K562 (cell line): Measurements from ENCODE around the gene DCTN2. TPM values are rescaled to one million over a fixed set of nuclear protein-coding genes. Genes with fewer than 3 reads are reported as not detected.
A peak's percentile ranks its signal among the peaks of the same experiment; 100 is the strongest.

Experiments used
- BRD4 ChIP-seq: fragments of 200-600 bp; sonication (generic); IDR thresholded peaks from 2 replicates; pipeline ENCODE4 v1.6.1; 2017; ENCODE audit warnings: inconsistent platforms
- BRD9 ChIP-seq: fragments of 450-650 bp; IDR thresholded peaks from 2 replicates; pipeline ENCODE4 v1.6.1; 2018; ENCODE audit warnings: low read depth; ENCODE audit not compliant: partially characterized antibody
- EGR1 ChIP-seq: fragments of 450-650 bp; conservative IDR thresholded peaks from 2 replicates; pipeline ENCODE4 v1.6.1; 2017; ENCODE audit warnings: mild to moderate bottlenecking
- FOXK2 ChIP-seq, 2 experiments: fragments of 450-650 bp; IDR thresholded peaks in 1 of 2; conservative IDR thresholded peaks in 1 of 2; 2 replicates each; pipeline ENCODE4 v1.6.1; 2016; ENCODE audit warnings: low read depth in 2 of 2, mild to moderate bottlenecking in 1 of 2
- LEF1 ChIP-seq: fragments of 450-650 bp; IDR thresholded peaks from 2 replicates; pipeline ENCODE4 v1.6.1; 2016; ENCODE audit warnings: mild to moderate bottlenecking
- NONO ChIP-seq, 2 experiments: fragments of 200-400 bp in 1 of 2; fragments of 450-650 bp in 1 of 2; formaldehyde crosslinking in 1 of 2; IDR thresholded peaks; 2 replicates each; pipeline ENCODE4 v1.6.1; 2017; ENCODE audit warnings: low read depth in 2 of 2, mild to moderate bottlenecking in 2 of 2, moderate library complexity in 2 of 2, low read length in 1 of 2
- POLR2A ChIP-seq: fragments of 450-650 bp; conservative IDR thresholded peaks from 2 replicates; pipeline ENCODE4 v1.6.1; 2016
- RAD21 ChIP-seq, 2 experiments: fragments of 250-450 bp in 1 of 2; fragments of 450-650 bp in 1 of 2; sonication (Bioruptor Pico) in 1 of 2; formaldehyde crosslinking in 1 of 2; IDR thresholded peaks in 1 of 2; conservative IDR thresholded peaks in 1 of 2; 2 replicates each; pipeline versions ENCODE4 v1.4.0 to v1.8.0; 2020 to 2022; ENCODE audit warnings: mild to moderate bottlenecking in 2 of 2, moderate library complexity in 1 of 2
- RNF2 ChIP-seq: sonication (generic); IDR thresholded peaks from 2 replicates; pipeline ENCODE4 v1.6.1; 2016
- SP1 ChIP-seq: sonication (generic); formaldehyde crosslinking; IDR thresholded peaks from 2 replicates; pipeline ENCODE4 v1.8.1; 2022; ENCODE audit warnings: mild to moderate bottlenecking, missing genetic modification reagents
- ZNF586 ChIP-seq: fragments of 450-650 bp; formaldehyde crosslinking; conservative IDR thresholded peaks from 2 replicates; pipeline ENCODE4 v1.4.0; 2020; ENCODE audit warnings: mild to moderate bottlenecking, moderate library complexity
- ZNF77 ChIP-seq: fragments of 250-450 bp; sonication (Bioruptor Pico); IDR thresholded peaks from 2 replicates; pipeline ENCODE4 v1.5.0; 2020
- polyA plus RNA-seq, 8 experiments: library from polyadenylated mRNA; depleted of rRNA in 4 of 8; stranded (reverse) in 5 of 8; unstranded in 3 of 8; fragments of >200 nt; fragmentation: Nextera tagmentation in 2 of 8; fragmentation: Illumina TruSeq in 1 of 8; extraction: Ambion mirVana in 2 of 8; extraction: Trizol in 1 of 8; gene quantifications; 2 replicates each; pipeline versions ENCODE4 v1.2.1 to v1.2.3, GENCODE V29; 2011 to 2014; ENCODE audit warnings: inconsistent platforms in 1 of 8, missing spikeins in 1 of 8
- total RNA-seq, 7 experiments: library from RNA; depleted of rRNA in 6 of 7; stranded (reverse); fragments of >200 nt in 6 of 7; fragmentation: Illumina TruSeq in 2 of 7; extraction: Trizol in 2 of 7; gene quantifications; 2 replicates each; pipeline versions ENCODE4 v1.2.1 to v1.2.3, GENCODE V29; 2011 to 2021; ENCODE audit warnings: low replicate concordance in 1 of 7
- TF ChIP-seq, protein P1 (sequence below): fragments of 450-650 bp; formaldehyde crosslinking; IDR thresholded peaks from 2 replicates; pipeline ENCODE4 v1.4.0; 2022; ENCODE audit warnings: missing genetic modification characterization
- TF ChIP-seq, protein P2 (sequence below): fragments of 450-650 bp; IDR thresholded peaks from one replicate; pipeline ENCODE4 v1.6.1; 2018; ENCODE audit warnings: mild to moderate bottlenecking, moderate library complexity; ENCODE audit not compliant: partially characterized antibody
- TF ChIP-seq, protein P3 (sequence below): fragments of 450-650 bp; IDR thresholded peaks from 2 replicates; pipeline ENCODE4 v1.6.1; 2017; ENCODE audit warnings: antibody characterized with exemption
- TF ChIP-seq, protein P4 (sequence below): fragments of 150-350 bp; conservative IDR thresholded peaks from 2 replicates; pipeline ENCODE4 v1.6.1; 2014; ENCODE audit warnings: low read length
- TF ChIP-seq, protein P5 (sequence below): fragments of 450-650 bp; IDR thresholded peaks from 2 replicates; pipeline ENCODE4 v1.6.1; 2016; ENCODE audit warnings: missing biosample characterization, missing genetic modification characterization
- TF ChIP-seq, protein P6 (sequence below): fragments of 450-650 bp; IDR thresholded peaks from 2 replicates; pipeline ENCODE4 v1.6.1; 2016

The DCTN2 gene
- total and polyA plus RNA-seq, 9 of the 15 experiments (the other 6 are each of a cell fraction or from before 2014, with no cell fraction given): 43.6 to 270 (median 125) TPM

DNA sequence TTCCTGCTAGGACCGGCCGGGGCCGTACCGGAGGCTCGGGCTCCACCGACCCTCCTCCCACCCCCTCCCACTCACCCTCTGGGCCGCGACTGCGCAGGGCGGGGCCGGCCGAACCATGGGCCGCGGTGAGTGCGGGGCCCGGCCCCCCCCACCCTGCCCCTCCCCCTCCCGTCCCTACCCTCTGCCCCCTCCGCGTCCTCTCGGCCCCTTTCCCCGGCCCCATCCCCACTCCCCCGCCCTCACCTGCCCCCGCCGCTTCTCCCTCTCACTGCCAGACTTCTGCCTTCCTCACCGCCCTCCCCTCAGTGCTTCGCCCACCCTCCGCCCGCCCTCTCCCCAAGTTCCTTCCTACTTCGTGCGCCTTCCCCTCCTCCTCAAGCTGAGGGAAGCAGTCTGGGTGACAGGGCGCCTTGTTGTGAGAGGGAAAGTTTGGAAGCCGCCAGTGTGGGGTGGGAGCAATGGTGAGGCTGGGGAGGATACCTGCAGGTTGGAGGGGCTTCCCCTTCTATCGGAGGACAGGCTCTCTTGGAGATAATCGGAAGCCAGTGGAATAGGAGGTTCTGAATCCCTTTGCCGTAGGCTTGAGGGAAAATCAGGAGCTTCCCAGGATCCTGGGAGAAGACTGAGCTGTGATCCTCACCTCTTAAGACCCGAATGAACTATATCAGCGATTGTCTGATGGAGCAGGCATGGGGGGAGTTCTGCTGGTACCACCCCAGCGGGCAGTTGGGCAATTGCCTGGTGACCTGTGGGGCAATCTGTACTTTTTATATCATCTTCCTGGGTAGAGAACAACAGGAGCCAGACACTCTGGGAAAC is 23.9 kb downstream of the DCTN2 start (continued):
- TF ChIP-seq FOXK2 (conservative IDR thresholded peaks at IDR 0.05 in 1 of 2, IDR thresholded peaks at IDR 0.05 in 1 of 2; ENCODE audit: low read depth in 2 of 2) (0 out of 4 replicates have a peak, but pooled peaks of 1 of the 2 experiments have one; percentile 16), POLR2A (peak; percentile 47; the same call in 1 of the 2 replicates), ZNF77 (CRISPR knock-in tag) (no peak), ZNF586 (CRISPR knock-in tag) (no peak), BRD9 (no peak), LEF1 (no peak), EGR1 (peak; percentile 61; the same call in 1 of the 2 replicates), RAD21 (CRISPR knock-in tag; conservative IDR thresholded peaks at IDR 0.05 in 1 of 2, IDR thresholded peaks at IDR 0.05 in 1 of 2) (no peak), BRD4 (0 out of 2 replicates have a peak, but pooled peaks have one; percentile 17), RNF2 (no peak), NONO (IDR thresholded peaks at IDR 0.05; ENCODE audit: low read depth in 2 of 2, low read length in 1 of 2) (0 out of 4 replicates have a peak, but pooled peaks of 1 of the 2 experiments have one; percentile 7), SP1 (CRISPR knock-in tag) (peak; percentile 44; the same call in 1 of the 2 replicates)
- TF ChIP-seq, protein P1, sequence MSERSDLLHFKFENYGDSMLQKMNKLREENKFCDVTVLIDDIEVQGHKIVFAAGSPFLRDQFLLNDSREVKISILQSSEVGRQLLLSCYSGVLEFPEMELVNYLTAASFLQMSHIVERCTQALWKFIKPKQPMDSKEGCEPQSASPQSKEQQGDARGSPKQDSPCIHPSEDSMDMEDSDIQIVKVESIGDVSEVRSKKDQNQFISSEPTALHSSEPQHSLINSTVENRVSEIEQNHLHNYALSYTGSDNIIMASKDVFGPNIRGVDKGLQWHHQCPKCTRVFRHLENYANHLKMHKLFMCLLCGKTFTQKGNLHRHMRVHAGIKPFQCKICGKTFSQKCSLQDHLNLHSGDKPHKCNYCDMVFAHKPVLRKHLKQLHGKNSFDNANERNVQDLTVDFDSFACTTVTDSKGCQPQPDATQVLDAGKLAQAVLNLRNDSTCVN (CRISPR knock-in tag): peak; percentile 86
- TF ChIP-seq, protein P2, sequence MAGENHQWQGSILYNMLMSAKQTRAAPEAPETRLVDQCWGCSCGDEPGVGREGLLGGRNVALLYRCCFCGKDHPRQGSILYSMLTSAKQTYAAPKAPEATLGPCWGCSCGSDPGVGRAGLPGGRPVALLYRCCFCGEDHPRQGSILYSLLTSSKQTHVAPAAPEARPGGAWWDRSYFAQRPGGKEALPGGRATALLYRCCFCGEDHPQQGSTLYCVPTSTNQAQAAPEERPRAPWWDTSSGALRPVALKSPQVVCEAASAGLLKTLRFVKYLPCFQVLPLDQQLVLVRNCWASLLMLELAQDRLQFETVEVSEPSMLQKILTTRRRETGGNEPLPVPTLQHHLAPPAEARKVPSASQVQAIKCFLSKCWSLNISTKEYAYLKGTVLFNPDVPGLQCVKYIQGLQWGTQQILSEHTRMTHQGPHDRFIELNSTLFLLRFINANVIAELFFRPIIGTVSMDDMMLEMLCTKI: no peak
- TF ChIP-seq, protein P3, sequence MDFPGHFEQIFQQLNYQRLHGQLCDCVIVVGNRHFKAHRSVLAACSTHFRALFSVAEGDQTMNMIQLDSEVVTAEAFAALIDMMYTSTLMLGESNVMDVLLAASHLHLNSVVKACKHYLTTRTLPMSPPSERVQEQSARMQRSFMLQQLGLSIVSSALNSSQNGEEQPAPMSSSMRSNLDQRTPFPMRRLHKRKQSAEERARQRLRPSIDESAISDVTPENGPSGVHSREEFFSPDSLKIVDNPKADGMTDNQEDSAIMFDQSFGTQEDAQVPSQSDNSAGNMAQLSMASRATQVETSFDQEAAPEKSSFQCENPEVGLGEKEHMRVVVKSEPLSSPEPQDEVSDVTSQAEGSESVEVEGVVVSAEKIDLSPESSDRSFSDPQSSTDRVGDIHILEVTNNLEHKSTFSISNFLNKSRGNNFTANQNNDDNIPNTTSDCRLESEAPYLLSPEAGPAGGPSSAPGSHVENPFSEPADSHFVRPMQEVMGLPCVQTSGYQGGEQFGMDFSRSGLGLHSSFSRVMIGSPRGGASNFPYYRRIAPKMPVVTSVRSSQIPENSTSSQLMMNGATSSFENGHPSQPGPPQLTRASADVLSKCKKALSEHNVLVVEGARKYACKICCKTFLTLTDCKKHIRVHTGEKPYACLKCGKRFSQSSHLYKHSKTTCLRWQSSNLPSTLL: no peak
- TF ChIP-seq, protein P4, sequence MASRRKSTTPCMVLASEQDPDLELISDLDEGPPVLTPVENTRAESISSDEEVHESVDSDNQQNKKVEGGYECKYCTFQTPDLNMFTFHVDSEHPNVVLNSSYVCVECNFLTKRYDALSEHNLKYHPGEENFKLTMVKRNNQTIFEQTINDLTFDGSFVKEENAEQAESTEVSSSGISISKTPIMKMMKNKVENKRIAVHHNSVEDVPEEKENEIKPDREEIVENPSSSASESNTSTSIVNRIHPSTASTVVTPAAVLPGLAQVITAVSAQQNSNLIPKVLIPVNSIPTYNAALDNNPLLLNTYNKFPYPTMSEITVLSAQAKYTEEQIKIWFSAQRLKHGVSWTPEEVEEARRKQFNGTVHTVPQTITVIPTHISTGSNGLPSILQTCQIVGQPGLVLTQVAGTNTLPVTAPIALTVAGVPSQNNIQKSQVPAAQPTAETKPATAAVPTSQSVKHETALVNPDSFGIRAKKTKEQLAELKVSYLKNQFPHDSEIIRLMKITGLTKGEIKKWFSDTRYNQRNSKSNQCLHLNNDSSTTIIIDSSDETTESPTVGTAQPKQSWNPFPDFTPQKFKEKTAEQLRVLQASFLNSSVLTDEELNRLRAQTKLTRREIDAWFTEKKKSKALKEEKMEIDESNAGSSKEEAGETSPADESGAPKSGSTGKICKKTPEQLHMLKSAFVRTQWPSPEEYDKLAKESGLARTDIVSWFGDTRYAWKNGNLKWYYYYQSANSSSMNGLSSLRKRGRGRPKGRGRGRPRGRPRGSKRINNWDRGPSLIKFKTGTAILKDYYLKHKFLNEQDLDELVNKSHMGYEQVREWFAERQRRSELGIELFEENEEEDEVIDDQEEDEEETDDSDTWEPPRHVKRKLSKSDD: no peak
- TF ChIP-seq, protein P5, sequence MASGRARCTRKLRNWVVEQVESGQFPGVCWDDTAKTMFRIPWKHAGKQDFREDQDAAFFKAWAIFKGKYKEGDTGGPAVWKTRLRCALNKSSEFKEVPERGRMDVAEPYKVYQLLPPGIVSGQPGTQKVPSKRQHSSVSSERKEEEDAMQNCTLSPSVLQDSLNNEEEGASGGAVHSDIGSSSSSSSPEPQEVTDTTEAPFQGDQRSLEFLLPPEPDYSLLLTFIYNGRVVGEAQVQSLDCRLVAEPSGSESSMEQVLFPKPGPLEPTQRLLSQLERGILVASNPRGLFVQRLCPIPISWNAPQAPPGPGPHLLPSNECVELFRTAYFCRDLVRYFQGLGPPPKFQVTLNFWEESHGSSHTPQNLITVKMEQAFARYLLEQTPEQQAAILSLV (tag): no peak
- TF ChIP-seq, protein P6, sequence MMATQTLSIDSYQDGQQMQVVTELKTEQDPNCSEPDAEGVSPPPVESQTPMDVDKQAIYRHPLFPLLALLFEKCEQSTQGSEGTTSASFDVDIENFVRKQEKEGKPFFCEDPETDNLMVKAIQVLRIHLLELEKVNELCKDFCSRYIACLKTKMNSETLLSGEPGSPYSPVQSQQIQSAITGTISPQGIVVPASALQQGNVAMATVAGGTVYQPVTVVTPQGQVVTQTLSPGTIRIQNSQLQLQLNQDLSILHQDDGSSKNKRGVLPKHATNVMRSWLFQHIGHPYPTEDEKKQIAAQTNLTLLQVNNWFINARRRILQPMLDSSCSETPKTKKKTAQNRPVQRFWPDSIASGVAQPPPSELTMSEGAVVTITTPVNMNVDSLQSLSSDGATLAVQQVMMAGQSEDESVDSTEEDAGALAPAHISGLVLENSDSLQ: peak; percentile 38; the same call in 1 of the 2 replicates
